HG02588 (cell line): ENCODE data around the gene HHAT.

ENCODE experiments used
- ATAC-seq: cut with Tn5 transposase; IDR thresholded peaks from one replicate; pipeline ENCODE4 v1.9.1; 2021; ENCODE audit warnings: mild to moderate bottlenecking, moderate library complexity; ENCODE audit not compliant: unreplicated experiment

HHAT gene

GRCh38 chr1:210437111-210437510 is 108.4 kb downstream of the HHAT start:
- no peak for ATAC-seq

- ATAC-seq = no peak
Observed at GRCh38 chr1:210437781-210438180, 109.1 kb downstream of the HHAT start.

- no peak for ATAC-seq
Observed at GRCh38 chr1:210438928-210439841, 110.5 kb downstream of the HHAT start.

- no peak for ATAC-seq
Observed at GRCh38 chr1:210440081-210440480, 111.4 kb downstream of the HHAT start.

- no peak for ATAC-seq
Observed at GRCh38 chr1:210441028-210441427, 112.3 kb downstream of the HHAT start.

- ATAC-seq = no peak
Observed at GRCh38 chr1:210445485-210445884, 116.8 kb downstream of the HHAT start.

- no peak for ATAC-seq
Observed at GRCh38 chr1:210445931-210446330, 117.2 kb downstream of the HHAT start.

GRCh38 chr1:210446479-210446878 is 117.8 kb downstream of the HHAT start:
- no peak for ATAC-seq

- no peak for ATAC-seq
Observed at GRCh38 chr1:210447456-210448057, 118.9 kb downstream of the HHAT start.

GRCh38 chr1:210448297-210448892 is 119.7 kb downstream of the HHAT start:
- ATAC-seq = no peak

- ATAC-seq = no peak
Observed at GRCh38 chr1:210455840-210456603, 127.3 kb downstream of the HHAT start.

- no peak for ATAC-seq
Observed at GRCh38 chr1:210456731-210457255, 128.1 kb downstream of the HHAT start.

GRCh38 chr1:210457568-210457967 is 128.9 kb downstream of the HHAT start:
- no peak for ATAC-seq

- no peak for ATAC-seq
Observed at GRCh38 chr1:210464519-210465039, 135.9 kb downstream of the HHAT start.

- no peak for ATAC-seq
Observed at GRCh38 chr1:210465150-210465549, 136.4 kb downstream of the HHAT start.

- ATAC-seq = no peak
Observed at GRCh38 chr1:210467440-210468043, 138.8 kb downstream of the HHAT start.

GRCh38 chr1:210469441-210469840 is 140.7 kb downstream of the HHAT start:
- no peak for ATAC-seq

GRCh38 chr1:210475321-210475720 is 146.6 kb downstream of the HHAT start:
- ATAC-seq = no peak

GRCh38 chr1:210475806-210476205 is 147.1 kb downstream of the HHAT start:
- no peak for ATAC-seq

- no peak for ATAC-seq
Observed at GRCh38 chr1:210476730-210477129, 148.0 kb downstream of the HHAT start.
